CD4-positive, CD25-positive, alpha-beta regulatory T cell (primary cell): ENCODE data around the gene MAN2A2. TPM values are rescaled to one million over a fixed set of nuclear protein-coding genes. Genes with fewer than 3 reads are reported as not detected.

Experiments used
- ATAC-seq, 2 donors: fragments of 150-1000 bp; cut with Tn5 transposase; one replicate each; pipeline ENCODE4 v1.10.0; 2021; ENCODE audit warnings: low read depth in 2 of 2, moderate number of reproducible peaks in 2 of 2, moderate library complexity in 1 of 2
- DNase-seq, 3 donors: peaks; one replicate each; pipeline versions ENCODE4 v3.0.0 to v3.0.0-alpha.2; 2012 to 2022; ENCODE audit warnings: mixed read lengths in 1 of 3
- H3K27ac ChIP-seq: one replicate; pipeline ENCODE4 v1.7.0; 2013; ENCODE audit warnings: mild to moderate bottlenecking, low read length; ENCODE audit not compliant: insufficient read depth, poor library complexity, severe bottlenecking
- H3K27me3 ChIP-seq: one replicate; pipeline ENCODE4 v1.7.0; 2013; ENCODE audit warnings: low read length; ENCODE audit not compliant: control insufficient read depth, insufficient read depth
- H3K36me3 ChIP-seq: one replicate; pipeline ENCODE4 v1.7.0; 2013; ENCODE audit warnings: mild to moderate bottlenecking, low read length, moderate library complexity; ENCODE audit not compliant: control insufficient read depth, insufficient read depth
- H3K4me1 ChIP-seq: 2 replicates; pipeline ENCODE4 v1.7.0; 2013; ENCODE audit warnings: mild to moderate bottlenecking, low read length; ENCODE audit not compliant: insufficient read depth, control insufficient read depth, poor library complexity, severe bottlenecking
- H3K4me3 ChIP-seq: one replicate; pipeline ENCODE4 v1.7.0; 2013; ENCODE audit warnings: low read depth, mild to moderate bottlenecking, low read length, moderate library complexity
- H3K9me3 ChIP-seq, 2 experiments: 1 replicate in 1 of 2; 2 replicates in 1 of 2; pipeline ENCODE4 v1.7.0; 2013; ENCODE audit warnings: low read length in 2 of 2, mild to moderate bottlenecking in 1 of 2, moderate library complexity in 1 of 2; ENCODE audit not compliant: control insufficient read depth in 2 of 2
- H3K27ac Mint-ChIP-seq, 3 donors: one replicate each; pipeline ENCODE4 v1.8.0; 2020 to 2022; ENCODE audit warnings: mild to moderate bottlenecking in 3 of 3, mixed read lengths in 3 of 3, moderate library complexity in 2 of 3
- H3K27me3 Mint-ChIP-seq: one replicate; pipeline ENCODE4 v1.8.0; 2022; ENCODE audit warnings: mild to moderate bottlenecking, mixed read lengths
- H3K36me3 Mint-ChIP-seq: one replicate; pipeline ENCODE4 v1.8.0; 2020; ENCODE audit warnings: mixed read lengths
- H3K4me1 Mint-ChIP-seq, 4 donors: one replicate each; pipeline ENCODE4 v1.8.0; 2020 to 2022; ENCODE audit warnings: mixed read lengths in 4 of 4, mild to moderate bottlenecking in 1 of 4
- H3K4me3 Mint-ChIP-seq, 4 donors: one replicate each; pipeline ENCODE4 v1.8.0; 2020 to 2022; ENCODE audit warnings: mild to moderate bottlenecking in 4 of 4, mixed read lengths in 4 of 4, moderate library complexity in 3 of 4
- H3K9me3 Mint-ChIP-seq, 7 donors: one replicate each; pipeline ENCODE4 v1.8.0; 2020 to 2022; ENCODE audit warnings: mixed read lengths in 7 of 7, mild to moderate bottlenecking in 3 of 7, moderate library complexity in 2 of 7
- polyA plus RNA-seq, 4 donors: library from polyadenylated mRNA; unstranded; fragments of 300-500 nt; fragmentation: Illumina TruSeq; gene quantifications; one replicate each; pipeline ENCODE4 v1.2.3, GENCODE V29; 2021
- total RNA-seq: library from RNA; stranded (reverse); gene quantifications from one replicate; pipeline ENCODE4 v1.2.3, GENCODE V29; 2022

MAN2A2 gene
- total and polyA plus RNA-seq, 5 donors from 2014 or later, result 3.8 to 120 (median 6.4) TPM

- no peaks in the 10 kb centered on the region for H3K27me3 Mint-ChIP-seq
- no peak overlapping the region for H3K27ac ChIP-seq
Measured at GRCh38 chr15:90956274-90957030, 53.4 kb downstream of the MAN2A2 start.

GRCh38 chr15:90957031-90957790 lies 54.1 kb downstream of the MAN2A2 start:
- peaks cover 0 to 26% (median 8%) of the 10 kb centered on the region in 4 donors for H3K4me1 Mint-ChIP-seq
- Histone ChIP-seq H3K36me3 (peaks cover 25% of the 10 kb centered on the region), H3K4me3 (no peak overlapping the region), H3K4me1 (peaks cover 24% of the 10 kb centered on the region), H3K27me3 (no peaks in the 10 kb centered on the region), H3K9me3 (no peaks in the 10 kb centered on the region), H3K27ac (no peak overlapping the region)
- peak overlapping the region in 2 of 3 donors; percentile 54 to 62 for H3K27ac Mint-ChIP-seq
- no peak for ATAC-seq
- no peak for DNase-seq
- H3K9me3 Mint-ChIP-seq, result peaks cover 0 to 1% (median 0%) of the 10 kb centered on the region in 7 donors
- H3K36me3 Mint-ChIP-seq, result peaks cover 23% of the 10 kb centered on the region
- H3K4me3 Mint-ChIP-seq, result peak overlapping the region in 3 of 4 donors; percentile 29 to 78 (median 50)
- no peaks in the 10 kb centered on the region for H3K27me3 Mint-ChIP-seq

More at GRCh38 chr15:90956274-90957030, 53.4 kb downstream of the MAN2A2 start:
- H3K4me3 Mint-ChIP-seq, result peak overlapping the region; percentile 89 to 92 (median 90)
- H3K4me1 ChIP-seq, result peaks cover 24% of the 10 kb centered on the region
- H3K9me3 ChIP-seq, result no peaks in the 10 kb centered on the region
- peak; percentile 38 to 68 (median 57) for DNase-seq
- H3K27me3 ChIP-seq, result no peaks in the 10 kb centered on the region
- H3K36me3 Mint-ChIP-seq, result peaks cover 20% of the 10 kb centered on the region
- peaks cover 25% of the 10 kb centered on the region for H3K36me3 ChIP-seq
- H3K9me3 Mint-ChIP-seq, result peaks cover 0 to 1% (median 0%) of the 10 kb centered on the region in 7 donors
- no peak for ATAC-seq
- H3K4me1 Mint-ChIP-seq, result peaks cover 0 to 26% (median 7%) of the 10 kb centered on the region in 4 donors
- H3K27ac Mint-ChIP-seq, result peak overlapping the region in 1 of 3 donors; percentile 62
- no peak overlapping the region for H3K4me3 ChIP-seq

- no peak overlapping the region for H3K27ac ChIP-seq
- Mint-ChIP-seq H3K36me3 (peaks cover 19% of the 10 kb centered on the region), H3K9me3 (no peaks in the 10 kb centered on the region), H3K27ac (peak overlapping the region in 2 of 3 donors; percentile 54 to 62), H3K4me1 (peaks cover 0 to 26% (median 9%) of the 10 kb centered on the region in 4 donors), H3K4me3 (peak overlapping the region in 3 of 4 donors; percentile 29 to 78 (median 50)), H3K27me3 (no peaks in the 10 kb centered on the region)
- no peaks in the 10 kb centered on the region for H3K27me3 ChIP-seq
- peaks cover 28% of the 10 kb centered on the region for H3K36me3 ChIP-seq
- no peaks in the 10 kb centered on the region for H3K9me3 ChIP-seq
- no peak overlapping the region for H3K4me3 ChIP-seq
- ATAC-seq (no peak), DNase-seq (no peak)
- peaks cover 24% of the 10 kb centered on the region for H3K4me1 ChIP-seq
Measured at GRCh38 chr15:90957791-90958190, 54.7 kb downstream of the MAN2A2 start.

GRCh38 chr15:90959028-90959595 lies 56.0 kb downstream of the MAN2A2 start:
- Histone ChIP-seq H3K27ac (no peak overlapping the region), H3K36me3 (peaks cover 28% of the 10 kb centered on the region), H3K4me3 (no peak overlapping the region), H3K9me3 (no peaks in the 10 kb centered on the region), H3K27me3 (no peaks in the 10 kb centered on the region), H3K4me1 (peaks cover 24% of the 10 kb centered on the region)
- Mint-ChIP-seq H3K4me3 (peak overlapping the region in 2 of 4 donors; percentile 29 to 75), H3K9me3 (no peaks in the 10 kb centered on the region), H3K27ac (peak overlapping the region in 2 of 3 donors; percentile 26 to 37), H3K36me3 (peaks cover 21% of the 10 kb centered on the region), H3K27me3 (no peaks in the 10 kb centered on the region), H3K4me1 (peaks cover 0 to 23% (median 9%) of the 10 kb centered on the region in 4 donors)
- ATAC-seq (no peak), DNase-seq (no peak)

- Histone ChIP-seq H3K9me3 (no peaks in the 10 kb centered on the region), H3K4me3 (no peak overlapping the region), H3K27me3 (no peaks in the 10 kb centered on the region), H3K4me1 (peaks cover 20% of the 10 kb centered on the region), H3K36me3 (peaks cover 28% of the 10 kb centered on the region), H3K27ac (no peak overlapping the region)
- Mint-ChIP-seq H3K4me1 (peaks cover 0 to 19% (median 6%) of the 10 kb centered on the region in 4 donors), H3K27me3 (no peaks in the 10 kb centered on the region), H3K4me3 (peak overlapping the region in 2 of 4 donors; percentile 39 to 61), H3K27ac (peak overlapping the region in 2 of 3 donors; percentile 25 to 37), H3K36me3 (peaks cover 21% of the 10 kb centered on the region), H3K9me3 (no peaks in the 10 kb centered on the region)
- DNase-seq (no peak), ATAC-seq (no peak)
Measured at GRCh38 chr15:90959894-90960293, 56.8 kb downstream of the MAN2A2 start.

- ATAC-seq, result no peak
- Histone ChIP-seq H3K27me3 (no peaks in the 10 kb centered on the region), H3K27ac (no peak overlapping the region), H3K4me1 (peaks cover 15% of the 10 kb centered on the region), H3K36me3 (peaks cover 28% of the 10 kb centered on the region), H3K4me3 (no peak overlapping the region), H3K9me3 (no peaks in the 10 kb centered on the region)
- Mint-ChIP-seq H3K36me3 (peaks cover 21% of the 10 kb centered on the region), H3K4me1 (peaks cover 0 to 18% (median 6%) of the 10 kb centered on the region in 4 donors), H3K27ac (peak overlapping the region in 1 of 3 donors; percentile 48), H3K9me3 (no peaks in the 10 kb centered on the region), H3K27me3 (no peaks in the 10 kb centered on the region), H3K4me3 (no peak overlapping the region)
- DNase-seq, result no peak
Measured at GRCh38 chr15:90960298-90961091, 57.4 kb downstream of the MAN2A2 start.

- no peaks in the 10 kb centered on the region for H3K27me3 ChIP-seq
- Mint-ChIP-seq H3K4me1 (peaks cover 0 to 10% (median 1%) of the 10 kb centered on the region in 4 donors), H3K27ac (peak overlapping the region in 1 of 3 donors; percentile 78), H3K27me3 (no peaks in the 10 kb centered on the region), H3K9me3 (no peaks in the 10 kb centered on the region), H3K4me3 (peak overlapping the region in 2 of 4 donors; percentile 38 to 49), H3K36me3 (peaks cover 33% of the 10 kb centered on the region)
- ATAC-seq (no peak), DNase-seq (no peak)
- peaks cover 33% of the 10 kb centered on the region for H3K36me3 ChIP-seq
- H3K4me1 ChIP-seq, result peaks cover under 1% of the 10 kb centered on the region
- H3K4me3 ChIP-seq, result no peak overlapping the region
- H3K27ac ChIP-seq, result no peak overlapping the region
- H3K9me3 ChIP-seq, result no peaks in the 10 kb centered on the region
Measured at GRCh38 chr15:90962021-90962420, 58.9 kb downstream of the MAN2A2 start.
